ENCODE results near the gene CFAP298. TPM values are rescaled to one million over a fixed set of nuclear protein-coding genes. Genes with fewer than 3 reads are reported as not detected.

CFAP298 gene
- total and polyA plus RNA-seq, 10 of the 15 experiments (the other 5 are each of a cell fraction or from before 2014, with no cell fraction given) = 9.5 to 79.1 (median 30.2) TPM

GRCh38 chr21:32612999-32613337 lies 791 bp upstream of the CFAP298 start:
- ChIA-PET RAD21 (ENCODE audit: unreplicated experiment) (interaction anchor here (1.7 kb wide), 1 partner anchor 12 kb away, joined by 9 read pairs; no protein-coding TSS in a partner anchor), POLR2A (interaction anchor here (0.6 to 1.2 kb wide), 2 partner anchors 99 to 115 kb away, joined by 3 to 5 read pairs; partner anchors contain the start of gene SYNJ1), SMC1A (ENCODE audit: uncharacterized antibody, unreplicated experiment) (no interaction called here), CTCF (interaction anchor here (1.0 to 5.6 kb wide), 3 partner anchors 13 to 159 kb away, joined by 4 to 50 read pairs (median 5); no protein-coding TSS in a partner anchor)
- Histone ChIP-seq H3K27ac (ENCODE audit: control insufficient read depth, insufficient read depth) (peak overlapping the region; percentile 39; the same call in 1 of the 2 replicates), H3K9me3 (replicated peaks; ENCODE audit: control insufficient read depth, insufficient read depth, low read length) (no peaks in the 10 kb centered on the region; the same call in 2 of the 3 replicates), H3K4me3 (peak overlapping the region; percentile 90), H3K27me3 (replicated peaks in 1 of 2; ENCODE audit: control insufficient read depth in 2 of 2, insufficient read depth in 2 of 2, low read length in 1 of 2) (no peaks in the 10 kb centered on the region), H3K4me1 (ENCODE audit: control insufficient read depth, insufficient read depth, low read length) (no peaks in the 10 kb centered on the region), H4K20me1 (ENCODE audit: control insufficient read depth, insufficient read depth) (no peaks in the 10 kb centered on the region), H3K4me2 (ENCODE audit: control insufficient read depth, insufficient read depth) (peak overlapping the region; percentile 87), H3K9ac (ENCODE audit: control insufficient read depth, insufficient read depth, low read length) (peak overlapping the region; percentile 84), H3K79me2 (ENCODE audit: control insufficient read depth, insufficient read depth, low read length) (peaks cover 5% of the 10 kb centered on the region), H2AFZ (ENCODE audit: control insufficient read depth, low read depth, low read length) (peak overlapping the region; percentile 87), H3K36me3 (ENCODE audit: control insufficient read depth in 2 of 2, insufficient read depth in 2 of 2, low read length in 1 of 2) (peaks cover 2 to 3% of the 10 kb centered on the region in 2 experiments; a peak in 2 of 4 replicates)
- no peak for DNase-seq (ENCODE audit: low read depth, low spot score)
- no peak; the same call in 2 of the 3 replicates for ATAC-seq
- TSS peak; percentile 86 for BruUV-seq (replicated peaks)
- TF ChIP-seq NR2C1 (IDR thresholded peaks at IDR 0.05) = 0 out of 2 replicates have a peak, but pooled peaks have one; percentile 6
- no peak for TF ChIP-seq MAX (IDR thresholded peaks at IDR 0.05; ENCODE audit: low read depth, low read length)
- TF ChIP-seq ATF7 (IDR thresholded peaks at IDR 0.05; ENCODE audit: low read depth) = no peak
- TF ChIP-seq MTA2 (IDR thresholded peaks at IDR 0.05; ENCODE audit: low read depth) = no peak
- 0 out of 2 replicates have a peak, but pooled peaks have one; percentile 0 for TF ChIP-seq CREB1 (IDR thresholded peaks at IDR 0.05; ENCODE audit: low read depth)
- 28% methylated on average over 15 of the region's 15 CpGs for WGBS (ENCODE audit: insufficient coverage, insufficient replicate concordance, low lambda C conversion rate, missing lambda C conversion rate)
- FAIRE-seq = no peak
- intact Hi-C loops (cut with micrococcal nuclease; ENCODE audit: unreplicated experiment) (loop anchor here (2.0 kb wide), 1 partner anchor 158 kb away; the partner anchor contains the start of gene PAXBP1), in situ Hi-C loops (cut with MboI) (no loop called here)

GRCh38 chr21:32611471-32611997 lies 643 bp downstream of the CFAP298 start:
- Histone ChIP-seq H3K4me2 (ENCODE audit: control insufficient read depth, insufficient read depth) (peak overlapping the region; percentile 66), H3K4me3 (peak overlapping the region; percentile 90), H3K27me3 (replicated peaks in 1 of 2; ENCODE audit: control insufficient read depth in 2 of 2, insufficient read depth in 2 of 2, low read length in 1 of 2) (no peaks in the 10 kb centered on the region), H3K9ac (ENCODE audit: control insufficient read depth, insufficient read depth, low read length) (peak overlapping the region; percentile 84), H3K4me1 (ENCODE audit: control insufficient read depth, insufficient read depth, low read length) (no peaks in the 10 kb centered on the region), H3K36me3 (ENCODE audit: control insufficient read depth in 2 of 2, insufficient read depth in 2 of 2, low read length in 1 of 2) (peaks cover 2 to 6% of the 10 kb centered on the region in 2 experiments; a peak in 2 of 4 replicates), H2AFZ (ENCODE audit: control insufficient read depth, low read depth, low read length) (peak overlapping the region; percentile 87), H4K20me1 (ENCODE audit: control insufficient read depth, insufficient read depth) (no peaks in the 10 kb centered on the region), H3K79me2 (ENCODE audit: control insufficient read depth, insufficient read depth, low read length) (peaks cover 5% of the 10 kb centered on the region), H3K27ac (ENCODE audit: control insufficient read depth, insufficient read depth) (peak overlapping the region; percentile 39), H3K9me3 (replicated peaks; ENCODE audit: control insufficient read depth, insufficient read depth, low read length) (no peaks in the 10 kb centered on the region; the same call in 2 of the 3 replicates)
- RAD21 ChIA-PET (ENCODE audit: unreplicated experiment) = interaction anchor here (0.6 to 1.7 kb wide), 5 partner anchors 11 to 1590 kb away, joined by 3 to 9 read pairs (median 3); partner anchors contain the start of gene PAXBP1
- FAIRE-seq (peak; percentile 56), ATAC-seq (peak; percentile 52), DNase-seq (ENCODE audit: low read depth, low spot score) (no peak)
- CTCF ChIA-PET = interaction anchor here (5.6 kb wide), 1 partner anchor 11 kb away, joined by 50 read pairs; no protein-coding TSS in a partner anchor
- POLR2A ChIA-PET = interaction anchor here (1.2 kb wide), 1 partner anchor 116 kb away, joined by 5 read pairs; the partner anchor contains the start of gene SYNJ1
- in situ Hi-C loops (cut with MboI) = no loop called here
- intact Hi-C loops (cut with micrococcal nuclease; ENCODE audit: unreplicated experiment) = no loop called here
- TSS peak; percentile 69 for BruUV-seq (replicated peaks)
- 4% methylated on average over 28 of the region's 28 CpGs for WGBS (ENCODE audit: insufficient coverage, insufficient replicate concordance, low lambda C conversion rate, missing lambda C conversion rate)
- SMC1A ChIA-PET (ENCODE audit: uncharacterized antibody, unreplicated experiment) = no interaction called here
- TF ChIP-seq SMAD1 (IDR thresholded peaks at IDR 0.05; ENCODE audit: low read depth, partially characterized antibody) (no peak), SKIL (IDR thresholded peaks at IDR 0.05; ENCODE audit: low read depth, poor library complexity, severe bottlenecking) (no peak), ETV6 (conservative IDR thresholded peaks at IDR 0.05 in 1 of 2, IDR thresholded peaks at IDR 0.05 in 1 of 2; ENCODE audit: borderline replicate concordance in 1 of 2, low read depth in 1 of 2) (0 out of 4 replicates have a peak, but pooled peaks of 1 of the 2 experiments have one; percentile 16), SMAD5 (IDR thresholded peaks at IDR 0.05; ENCODE audit: low read depth) (no peak), MXI1 (IDR thresholded peaks at IDR 0.05; ENCODE audit: low read depth, low read length) (0 out of 2 replicates have a peak, but pooled peaks have one; percentile 15), HCFC1 (IDR thresholded peaks at IDR 0.05; ENCODE audit: low read length) (no peak), RAD51 (IDR thresholded peaks at IDR 0.05) (0 out of 2 replicates have a peak, but pooled peaks have one; percentile 11), NFYB (IDR thresholded peaks at IDR 0.05; ENCODE audit: insufficient read depth, low read depth, low read length) (no peak), POLR2A (IDR thresholded peaks at IDR 0.05; ENCODE audit: low read depth, low read length) (no peak), MYB (IDR thresholded peaks at IDR 0.05; ENCODE audit: borderline replicate concordance, low read depth, low read length) (no peak)
